Endothelial cell of umbilical vein (primary cell): ENCODE data around the gene RING1. TPM values are rescaled to one million over a fixed set of nuclear protein-coding genes. Genes with fewer than 3 reads are reported as not detected.

Experiments
- BruUV-seq: library from RNA; stranded (reverse); fragments of 400-500 nt; replicated peaks from 2 replicates; lab custom pipeline; 2021; lab: Mats Ljungman, UMichigan
- CTCF ChIA-PET: fragments of 300-600, 350-600 bp; sonication (Branson Sonifier 250); formaldehyde crosslinking; loops from one replicate; lab custom pipeline; 2021; ENCODE audit warnings: antibody characterized with exemption, inconsistent platforms; lab: Charles Lee
- POLR2A ChIA-PET: fragments of 300-600, 350-600 bp; sonication (Branson Sonifier 250); formaldehyde crosslinking; loops from one replicate; lab custom pipeline; 2021; ENCODE audit warnings: antibody characterized with exemption, inconsistent platforms; lab: Charles Lee
- DNase-seq: peaks from one replicate; pipeline ENCODE4 v3.0.0-alpha.2; 2011; ENCODE audit warnings: low read depth, low spot score
- FAIRE-seq: peaks from 2 replicates; lab custom pipeline; 2011; peaks lifted over from hg19 to GRCh38; lab: Jason Lieb, UNC
- H2AFZ ChIP-seq: 2 replicates; pipeline ENCODE4 v1.6.0; 2012; ENCODE audit warnings: low read depth, low read length, control low read depth, inconsistent platforms
- H3K27ac ChIP-seq: 2 replicates; pipeline ENCODE4 v1.5.1; 2011; ENCODE audit warnings: low read depth, mild to moderate bottlenecking, control low read depth, low read length, moderate library complexity; ENCODE audit not compliant: insufficient read depth
- H3K27me3 ChIP-seq, 2 experiments: 2 replicates each; pipeline versions ENCODE4 v1.6.0 to v1.6.1; 2011; ENCODE audit warnings: low read length in 2 of 2, mixed read lengths in 1 of 2; ENCODE audit not compliant: control insufficient read depth in 2 of 2, insufficient read depth in 2 of 2
- H3K36me3 ChIP-seq, 2 experiments: 2 replicates in 1 of 2; 3 replicates in 1 of 2; pipeline ENCODE4 v1.5.1; 2011; ENCODE audit warnings: low read length in 2 of 2, mild to moderate bottlenecking in 1 of 2, moderate library complexity in 1 of 2; ENCODE audit not compliant: control insufficient read depth in 2 of 2, insufficient read depth in 2 of 2; ENCODE audit errors: extremely low read depth in 1 of 2
- H3K4me1 ChIP-seq: 3 replicates; pipeline ENCODE4 v1.5.1; 2011; ENCODE audit warnings: mild to moderate bottlenecking, low read length; ENCODE audit not compliant: control insufficient read depth, insufficient read depth; ENCODE audit errors: extremely low read depth
- H3K4me2 ChIP-seq: 2 replicates; pipeline ENCODE4 v1.6.1; 2011; ENCODE audit warnings: low read length, control low read depth, mixed read lengths; ENCODE audit not compliant: insufficient read depth
- H3K4me3 ChIP-seq, 3 experiments: fragments of 200-600 bp in 1 of 3; sonication (generic), shearing (Covaris generic) in 1 of 3; replicated peaks in 1 of 3; 2 replicates each; pipeline ENCODE4 v1.5.1; 2011 to 2016; ENCODE audit warnings: control low read depth in 3 of 3, low read length in 3 of 3, mild to moderate bottlenecking in 2 of 3, inconsistent platforms in 1 of 3, low read depth in 1 of 3, moderate library complexity in 1 of 3; ENCODE audit not compliant: insufficient read depth in 1 of 3
- H3K79me2 ChIP-seq: 2 replicates; pipeline ENCODE4 v1.6.0; 2012; ENCODE audit warnings: low read length, inconsistent platforms; ENCODE audit not compliant: control insufficient read depth, insufficient read depth
- H3K9ac ChIP-seq: replicated peaks from 2 replicates; pipeline ENCODE3; 2011; ENCODE audit warnings: low read length, control low read depth; ENCODE audit not compliant: insufficient read depth; ENCODE audit errors: extremely low read depth
- H3K9me1 ChIP-seq: replicated peaks from 3 replicates; pipeline ENCODE4 v1.6.0; 2011; ENCODE audit warnings: mild to moderate bottlenecking, low read length; ENCODE audit not compliant: control insufficient read depth, insufficient read depth; ENCODE audit errors: extremely low read depth
- H3K9me3 ChIP-seq: replicated peaks from 2 replicates; pipeline ENCODE4 v1.5.1; 2012; ENCODE audit warnings: low read length, inconsistent platforms; ENCODE audit not compliant: control insufficient read depth, insufficient read depth
- H4K20me1 ChIP-seq: replicated peaks from 2 replicates; pipeline ENCODE3; 2011; ENCODE audit warnings: mild to moderate bottlenecking, low read length; ENCODE audit not compliant: control insufficient read depth, insufficient read depth; ENCODE audit errors: extremely low read depth
- EZH2 ChIP-seq: IDR thresholded peaks from 2 replicates; pipeline ENCODE4 v1.6.1; 2012; ENCODE audit warnings: borderline replicate concordance, low read depth, mild to moderate bottlenecking, moderate library complexity, low read length, inconsistent platforms; ENCODE audit not compliant: severe bottlenecking
- FOS ChIP-seq: IDR thresholded peaks from 2 replicates; pipeline ENCODE4 v1.6.1; 2011; ENCODE audit warnings: mild to moderate bottlenecking, low read length, moderate library complexity, borderline replicate concordance; ENCODE audit not compliant: insufficient read depth
- GATA2 ChIP-seq: IDR thresholded peaks from 2 replicates; pipeline ENCODE4 v1.7.0; 2011; ENCODE audit warnings: low read depth, mild to moderate bottlenecking, moderate library complexity, mixed read lengths, low read length; ENCODE audit not compliant: insufficient read length, insufficient read depth
- JUN ChIP-seq: IDR thresholded peaks from 2 replicates; pipeline ENCODE4 v1.6.1; 2011; ENCODE audit warnings: borderline replicate concordance, low read depth; ENCODE audit not compliant: insufficient read length, insufficient read depth
- MYC ChIP-seq: IDR thresholded peaks from one replicate; pipeline ENCODE4 v1.6.1; 2011; ENCODE audit warnings: mild to moderate bottlenecking, low read depth, low read length
- POLR2A ChIP-seq: IDR thresholded peaks from 2 replicates; pipeline ENCODE4 v1.6.1; 2012; ENCODE audit warnings: low read depth, mild to moderate bottlenecking, control low read depth, low read length
- POLR2AphosphoS5 ChIP-seq: IDR thresholded peaks from 2 replicates; pipeline ENCODE4 v1.6.1; 2012; ENCODE audit warnings: low read depth, mild to moderate bottlenecking, control low read depth, low read length, moderate library complexity; ENCODE audit not compliant: insufficient read depth
- dilution Hi-C: fragments of 300-500 bp; cut with MboI; formaldehyde crosslinking; loops from one replicate; pipeline ENCODE4 v1.15.0; 2019; ENCODE audit warnings: low sequenced_read_pairs; ENCODE audit not compliant: extremely low pct_ligation_motif_present
- intact Hi-C: fragments of 100-400 bp; cut with micrococcal nuclease; formaldehyde crosslinking; loops from one replicate; pipeline ENCODE4 v1.10.0; 2022
- polyA plus RNA-seq, 4 experiments: library from polyadenylated mRNA; depleted of rRNA in 3 of 4; stranded (reverse) in 3 of 4; unstranded in 1 of 4; fragments of >200 nt; gene quantifications; 2 replicates each; pipeline versions ENCODE4 v1.2.1 to v1.2.3, GENCODE V29; 2011 to 2012; ENCODE audit warnings: missing spikeins in 1 of 4
- total RNA-seq: library from RNA; stranded (reverse); gene quantifications from 2 replicates; pipeline ENCODE4 v1.2.3, GENCODE V29; 2021
- TF ChIP-seq, protein P1 (sequence below), 2 donors: IDR thresholded peaks; 1 replicate in 1 of 2; 2 replicates in 1 of 2; pipeline ENCODE4 v1.5.1; 2011; ENCODE audit warnings: low read length in 2 of 2, mild to moderate bottlenecking in 2 of 2, moderate library complexity in 2 of 2, control low read depth in 1 of 2, inconsistent platforms in 1 of 2, low read depth in 1 of 2; ENCODE audit not compliant: insufficient read depth in 1 of 2; ENCODE audit errors: extremely low read depth in 1 of 2
- TF ChIP-seq, protein P2 (sequence below): IDR thresholded peaks from 2 replicates; pipeline ENCODE4 v1.6.1; 2011; ENCODE audit not compliant: insufficient read depth, insufficient read length

Gene RING1
- total and polyA plus RNA-seq, 2 donors (not counting 3 experiments of a cell fraction or from before 2014, with no cell fraction given), result 26.8 to 27.9 TPM

DNA sequence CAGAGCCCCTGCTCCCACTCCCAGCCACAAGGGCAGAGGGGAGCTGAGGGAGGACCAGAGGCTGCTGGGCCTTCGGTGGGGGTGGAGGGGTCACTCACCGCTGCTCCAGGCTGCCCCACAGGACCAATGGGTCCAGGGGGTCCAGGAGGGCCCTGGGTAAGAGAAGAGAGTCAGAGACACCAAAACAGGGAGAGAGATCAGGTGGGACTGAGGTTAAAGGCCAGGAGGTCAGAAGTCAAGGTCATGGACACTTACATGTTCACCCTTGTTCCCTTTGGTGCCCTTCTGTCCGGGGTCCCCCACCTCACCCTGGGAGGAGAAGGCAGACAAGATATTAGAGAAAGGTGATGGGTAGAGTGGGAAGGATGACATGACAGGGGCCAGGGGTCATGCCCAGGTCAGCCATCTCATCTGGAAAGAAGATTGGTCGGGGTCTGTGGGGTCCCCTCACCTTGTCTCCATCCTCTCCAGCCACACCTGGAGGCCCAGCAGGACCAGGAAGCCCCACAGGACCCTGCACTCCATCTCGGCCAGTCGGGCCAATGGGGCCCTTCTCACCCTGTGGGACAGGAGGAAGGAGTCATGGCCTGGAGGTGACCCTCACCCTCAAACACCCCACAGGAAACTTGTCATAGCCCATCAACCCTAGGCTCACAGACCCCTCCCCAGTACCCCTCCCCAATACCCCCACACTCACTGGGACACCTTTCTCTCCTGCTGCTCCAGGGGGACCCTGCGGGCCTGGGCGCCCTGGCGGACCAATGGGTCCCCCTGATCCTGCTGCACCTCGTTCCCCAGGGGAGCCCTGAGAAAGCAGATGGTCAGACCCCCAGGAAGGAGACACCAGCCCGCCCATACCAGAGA, 37.1 kb upstream of the RING1 start:
- Histone ChIP-seq H2AFZ (no peak overlapping the region), H3K9me1 (no peaks in the 10 kb centered on the region), H3K4me3 (no peak overlapping the region), H3K9ac (no peak overlapping the region), H3K27me3 (no peaks in the 10 kb centered on the region), H3K27ac (no peak overlapping the region), H3K36me3 (no peaks in the 10 kb centered on the region), H3K9me3 (no peaks in the 10 kb centered on the region), H4K20me1 (no peaks in the 10 kb centered on the region), H3K4me1 (no peaks in the 10 kb centered on the region), H3K79me2 (no peaks in the 10 kb centered on the region), H3K4me2 (no peak overlapping the region)
- dilution Hi-C loops, result no loop called here
- TF ChIP-seq EZH2 (no peak), MYC (no peak), POLR2A (no peak), JUN (no peak), GATA2 (no peak), FOS (no peak), POLR2AphosphoS5 (no peak)
- TF ChIP-seq, protein P1, sequence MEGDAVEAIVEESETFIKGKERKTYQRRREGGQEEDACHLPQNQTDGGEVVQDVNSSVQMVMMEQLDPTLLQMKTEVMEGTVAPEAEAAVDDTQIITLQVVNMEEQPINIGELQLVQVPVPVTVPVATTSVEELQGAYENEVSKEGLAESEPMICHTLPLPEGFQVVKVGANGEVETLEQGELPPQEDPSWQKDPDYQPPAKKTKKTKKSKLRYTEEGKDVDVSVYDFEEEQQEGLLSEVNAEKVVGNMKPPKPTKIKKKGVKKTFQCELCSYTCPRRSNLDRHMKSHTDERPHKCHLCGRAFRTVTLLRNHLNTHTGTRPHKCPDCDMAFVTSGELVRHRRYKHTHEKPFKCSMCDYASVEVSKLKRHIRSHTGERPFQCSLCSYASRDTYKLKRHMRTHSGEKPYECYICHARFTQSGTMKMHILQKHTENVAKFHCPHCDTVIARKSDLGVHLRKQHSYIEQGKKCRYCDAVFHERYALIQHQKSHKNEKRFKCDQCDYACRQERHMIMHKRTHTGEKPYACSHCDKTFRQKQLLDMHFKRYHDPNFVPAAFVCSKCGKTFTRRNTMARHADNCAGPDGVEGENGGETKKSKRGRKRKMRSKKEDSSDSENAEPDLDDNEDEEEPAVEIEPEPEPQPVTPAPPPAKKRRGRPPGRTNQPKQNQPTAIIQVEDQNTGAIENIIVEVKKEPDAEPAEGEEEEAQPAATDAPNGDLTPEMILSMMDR (IDR thresholded peaks at IDR 0.05; ENCODE audit: extremely low read depth in 1 of 2, insufficient read depth in 1 of 2, low read depth in 1 of 2, low read length in 2 of 2), result no peak
- TF ChIP-seq, protein P2, sequence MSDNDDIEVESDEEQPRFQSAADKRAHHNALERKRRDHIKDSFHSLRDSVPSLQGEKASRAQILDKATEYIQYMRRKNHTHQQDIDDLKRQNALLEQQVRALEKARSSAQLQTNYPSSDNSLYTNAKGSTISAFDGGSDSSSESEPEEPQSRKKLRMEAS, result no peak
- BruUV-seq, result no TSS peak
- FAIRE-seq (no peak), DNase-seq (no peak)
- intact Hi-C loops, result no loop called here
- CTCF ChIA-PET, result interaction anchor here (1.2 to 3.0 kb wide), 6 partner anchors 9 to 77 kb away, joined by 3 to 19 read pairs (median 7); no protein-coding TSS in a partner anchor
- POLR2A ChIA-PET, result no interaction called here
